Prostate gland (tissue), 2 donors: ENCODE results near the gene SMYD3. TPM values are rescaled to one million over a fixed set of nuclear protein-coding genes. Genes with fewer than 3 reads are reported as not detected.

Source experiments
- DNase-seq: peaks from one replicate; pipeline ENCODE4 v3.0.0-alpha.2; 2019; ENCODE audit warnings: low spot score
- H3K27ac ChIP-seq, 2 donors: fragments of 200-600 bp; sonication (generic); 2 replicates each; pipeline ENCODE4 v1.5.1; 2017 to 2019
- H3K27me3 ChIP-seq: fragments of 200-600 bp; sonication (generic); replicated peaks from 2 replicates; pipeline ENCODE4 v1.5.1; 2019; ENCODE audit not compliant: insufficient read depth
- H3K36me3 ChIP-seq, 2 donors: fragments of 200-600 bp; sonication (generic); 1 replicate in 1 of 2; 2 replicates in 1 of 2; pipeline versions ENCODE4 v1.5.1 to v1.8.1; 2017 to 2019
- H3K4me1 ChIP-seq: fragments of 200-600 bp; sonication (generic); replicated peaks from 2 replicates; pipeline ENCODE4 v1.5.1; 2019
- H3K4me3 ChIP-seq, 2 donors: fragments of 200-600 bp; sonication (generic); 2 replicates each; pipeline ENCODE4 v1.5.1; 2017 to 2019
- H3K9me3 ChIP-seq: fragments of 200-600 bp; sonication (generic); 2 replicates; pipeline ENCODE4 v1.5.1; 2017
- POLR2A ChIP-seq: fragments of 450-650 bp; IDR thresholded peaks from one replicate; pipeline ENCODE4 v1.6.1; 2016; ENCODE audit warnings: antibody characterized with exemption, mild to moderate bottlenecking
- POLR2AphosphoS5 ChIP-seq: sonication (generic); formaldehyde crosslinking; IDR thresholded peaks from one replicate; pipeline ENCODE4 v1.6.1; 2017; ENCODE audit warnings: antibody characterized with exemption
- WGBS: methylation state at CpG from one replicate; pipeline ENCODE4 v1.1.5; 2018; 5-methylcytosine and 5-hydroxymethylcytosine counted together
- intact Hi-C: fragments of 100-400 bp; cut with DNase I; formaldehyde crosslinking; loops from one replicate; pipeline ENCODE4 v1.14.2; 2022
- total RNA-seq, 2 donors: library from RNA; depleted of rRNA; stranded (reverse); fragments of >200 nt; gene quantifications; one replicate each; pipeline ENCODE4 v1.1.0, GENCODE V29; 2016
- TF ChIP-seq, protein P1 (sequence below), 4 experiments: fragments of 200-600 bp in 2 of 4; fragments of 450-650 bp in 2 of 4; sonication (generic) in 2 of 4; IDR thresholded peaks; 1 replicate in 3 of 4; 2 replicates in 1 of 4; pipeline ENCODE4 v1.5.1; 2016 to 2019; ENCODE audit warnings: antibody characterized with exemption in 4 of 4, mild to moderate bottlenecking in 2 of 4, moderate library complexity in 2 of 4

Gene SMYD3
- 10 to 100 TPM; 19.8 to 23.9 TPM for total RNA-seq

DNA sequence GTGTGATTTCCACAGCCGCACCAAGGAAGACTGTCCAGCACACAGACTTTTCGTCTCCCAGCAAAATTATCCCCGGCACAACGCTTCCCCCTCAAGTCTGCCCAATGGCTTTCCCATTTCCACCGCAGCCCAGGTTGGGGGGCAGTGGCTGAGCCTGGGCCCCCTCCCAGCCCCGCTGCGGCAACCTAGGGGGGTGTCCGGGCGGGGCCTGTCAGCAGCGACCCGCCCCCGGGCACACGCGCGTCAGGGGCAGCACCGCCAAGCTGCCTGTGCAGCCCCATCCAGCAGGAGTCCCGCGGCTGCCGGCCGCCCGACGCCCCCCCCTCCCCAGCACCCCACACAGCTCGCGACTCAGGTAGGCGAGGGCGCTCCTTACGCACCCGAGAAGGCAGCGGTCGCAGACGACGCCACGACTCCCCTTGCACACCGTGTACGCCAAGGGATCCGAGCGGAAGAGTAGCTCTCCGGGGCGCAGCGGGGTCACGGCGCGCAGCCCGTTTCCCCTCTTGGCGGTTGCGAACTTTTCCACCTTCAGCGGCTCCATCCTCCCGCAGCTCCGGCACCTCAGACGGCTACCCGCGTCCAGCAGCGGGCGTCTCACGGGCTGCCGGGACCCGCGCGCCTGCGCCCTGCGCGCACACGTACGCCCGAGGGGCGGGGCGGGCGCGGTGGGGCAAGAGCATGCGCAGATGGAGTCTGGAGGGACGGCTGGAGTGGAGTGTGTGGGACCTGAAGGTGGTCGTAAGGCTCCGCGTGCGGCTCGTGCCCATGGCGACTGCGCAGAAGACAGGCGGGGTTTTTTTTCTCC, at the start of gene SMYD3:
Gene SMYD3, minus strand, starts transcription at position 606 of the 808 bp plus-strand sequence.
- intact Hi-C loops = loop anchor here (5.0 kb wide), 2 partner anchors 190 to 245 kb away; no protein-coding TSS in a partner anchor
- Histone ChIP-seq H3K36me3 (no peaks in the 10 kb centered on the region), H3K4me1 (no peaks in the 10 kb centered on the region), H3K27me3 (no peaks in the 10 kb centered on the region), H3K4me3 (peak within 1 kb of the TSS; percentile 75 to 81), H3K27ac (peak within 1 kb of the TSS; percentile 23 to 24), H3K9me3 (no peaks in the 10 kb centered on the region)
- TF ChIP-seq POLR2A (peak; percentile 77), POLR2AphosphoS5 (peak; percentile 38)
- TF ChIP-seq, protein P1, sequence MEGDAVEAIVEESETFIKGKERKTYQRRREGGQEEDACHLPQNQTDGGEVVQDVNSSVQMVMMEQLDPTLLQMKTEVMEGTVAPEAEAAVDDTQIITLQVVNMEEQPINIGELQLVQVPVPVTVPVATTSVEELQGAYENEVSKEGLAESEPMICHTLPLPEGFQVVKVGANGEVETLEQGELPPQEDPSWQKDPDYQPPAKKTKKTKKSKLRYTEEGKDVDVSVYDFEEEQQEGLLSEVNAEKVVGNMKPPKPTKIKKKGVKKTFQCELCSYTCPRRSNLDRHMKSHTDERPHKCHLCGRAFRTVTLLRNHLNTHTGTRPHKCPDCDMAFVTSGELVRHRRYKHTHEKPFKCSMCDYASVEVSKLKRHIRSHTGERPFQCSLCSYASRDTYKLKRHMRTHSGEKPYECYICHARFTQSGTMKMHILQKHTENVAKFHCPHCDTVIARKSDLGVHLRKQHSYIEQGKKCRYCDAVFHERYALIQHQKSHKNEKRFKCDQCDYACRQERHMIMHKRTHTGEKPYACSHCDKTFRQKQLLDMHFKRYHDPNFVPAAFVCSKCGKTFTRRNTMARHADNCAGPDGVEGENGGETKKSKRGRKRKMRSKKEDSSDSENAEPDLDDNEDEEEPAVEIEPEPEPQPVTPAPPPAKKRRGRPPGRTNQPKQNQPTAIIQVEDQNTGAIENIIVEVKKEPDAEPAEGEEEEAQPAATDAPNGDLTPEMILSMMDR (IDR thresholded peaks at IDR 0.05) = peak in 3 of 4 experiments; percentile 21 to 27 (median 23)
- DNase-seq = peak; percentile 61
- WGBS = under 1% methylated on average over 58 of the region's 79 CpGs

DNA sequence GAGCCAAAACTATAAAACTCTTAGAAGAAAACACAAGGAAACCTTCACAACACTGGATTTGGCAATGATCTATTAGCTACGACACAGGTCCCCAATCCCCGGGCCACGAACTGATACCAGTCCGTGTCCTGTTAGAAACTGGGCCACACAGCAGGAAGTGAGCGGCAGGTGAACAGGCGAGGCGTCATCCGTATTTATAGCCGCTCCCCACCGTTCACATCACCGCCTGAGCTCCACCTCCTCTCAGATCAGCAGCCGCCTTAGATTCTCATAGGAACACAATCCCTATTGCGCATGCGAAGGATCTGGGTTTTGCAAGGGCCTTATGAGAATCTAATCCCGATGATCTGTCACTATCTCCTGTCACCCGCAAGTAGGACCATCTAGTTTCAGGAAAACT, 47.1 kb upstream of the SMYD3 start:
- no peaks in the 10 kb centered on the region for H3K36me3 ChIP-seq
- H3K9me3 ChIP-seq = no peaks in the 10 kb centered on the region
- no peaks in the 10 kb centered on the region for H3K4me1 ChIP-seq
- no peak for DNase-seq
- TF ChIP-seq POLR2A (no peak), POLR2AphosphoS5 (no peak)
- TF ChIP-seq, protein P1 (IDR thresholded peaks at IDR 0.05) = no peak
- H3K4me3 ChIP-seq = no peak overlapping the region
- H3K27me3 ChIP-seq = no peaks in the 10 kb centered on the region
- intact Hi-C loops = loop anchor here (5.0 kb wide), 1 partner anchor 268 kb away; no protein-coding TSS in a partner anchor
- 93% methylated on average over 16 of the region's 16 CpGs for WGBS
- no peak overlapping the region for H3K27ac ChIP-seq

DNA sequence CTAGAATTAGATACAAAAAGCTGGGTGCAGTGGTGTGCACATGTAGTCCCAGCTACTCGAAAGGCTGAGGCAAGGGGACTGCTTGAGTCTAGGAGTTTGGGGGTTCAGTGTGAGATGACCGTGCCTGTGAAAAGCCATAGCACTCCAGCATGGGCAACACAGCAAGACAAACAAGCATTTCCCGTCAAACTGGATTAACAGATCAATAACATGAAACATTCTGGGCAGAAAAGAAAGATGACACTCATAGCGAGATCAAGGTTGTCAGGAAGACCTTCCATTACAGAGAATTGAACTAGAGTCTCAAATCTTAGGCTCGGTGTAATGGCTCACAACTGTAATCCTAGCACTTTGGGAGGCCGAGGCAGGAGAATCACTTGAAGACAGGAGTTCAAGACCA, 45.0 kb upstream of the SMYD3 start:
- Histone ChIP-seq H3K36me3 (no peaks in the 10 kb centered on the region), H3K27me3 (no peaks in the 10 kb centered on the region), H3K27ac (no peak overlapping the region), H3K4me1 (no peaks in the 10 kb centered on the region), H3K9me3 (no peaks in the 10 kb centered on the region), H3K4me3 (no peak overlapping the region)
- no peak for TF ChIP-seq POLR2AphosphoS5
- TF ChIP-seq POLR2A = no peak
- TF ChIP-seq, protein P1 (IDR thresholded peaks at IDR 0.05) = no peak
- no peak for DNase-seq
- 86% methylated on average over 6 of the region's 6 CpGs for WGBS
- intact Hi-C loops = loop anchor here (5.0 kb wide), 1 partner anchor 270 kb away; no protein-coding TSS in a partner anchor

DNA sequence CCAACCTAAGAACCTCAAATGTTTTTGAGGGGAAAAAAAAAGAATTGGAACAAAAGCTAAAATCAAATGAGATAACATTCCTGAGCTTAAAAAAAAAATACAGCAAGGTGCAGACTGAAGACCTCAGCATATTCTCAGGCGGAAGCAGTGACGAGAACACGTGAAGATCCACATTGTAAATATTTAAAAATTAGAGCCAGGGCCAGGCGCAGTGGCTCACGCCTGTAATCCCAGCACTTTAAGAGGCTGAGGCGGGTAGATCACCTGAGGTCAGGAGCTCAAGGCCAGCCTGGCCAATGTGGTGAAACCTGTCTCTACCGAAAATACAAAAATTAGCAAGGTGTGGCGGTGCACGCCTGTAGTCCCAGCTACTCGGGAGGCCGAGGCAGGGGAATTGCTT, 43.3 kb upstream of the SMYD3 start:
- intact Hi-C loops = loop anchor here (5.0 kb wide), 1 partner anchor 272 kb away; no protein-coding TSS in a partner anchor
- no peaks in the 10 kb centered on the region for H3K27me3 ChIP-seq
- no peaks in the 10 kb centered on the region for H3K4me1 ChIP-seq
- WGBS = 69% methylated on average over 11 of the region's 11 CpGs
- TF ChIP-seq POLR2AphosphoS5 (no peak), POLR2A (no peak)
- TF ChIP-seq, protein P1 (IDR thresholded peaks at IDR 0.05) = no peak
- H3K4me3 ChIP-seq = no peak overlapping the region
- no peaks in the 10 kb centered on the region for H3K36me3 ChIP-seq
- H3K9me3 ChIP-seq = no peaks in the 10 kb centered on the region
- no peak overlapping the region for H3K27ac ChIP-seq
- no peak for DNase-seq
